ENCODE measurements around the gene RRP1.

- TF ChIP-seq, protein P1, sequence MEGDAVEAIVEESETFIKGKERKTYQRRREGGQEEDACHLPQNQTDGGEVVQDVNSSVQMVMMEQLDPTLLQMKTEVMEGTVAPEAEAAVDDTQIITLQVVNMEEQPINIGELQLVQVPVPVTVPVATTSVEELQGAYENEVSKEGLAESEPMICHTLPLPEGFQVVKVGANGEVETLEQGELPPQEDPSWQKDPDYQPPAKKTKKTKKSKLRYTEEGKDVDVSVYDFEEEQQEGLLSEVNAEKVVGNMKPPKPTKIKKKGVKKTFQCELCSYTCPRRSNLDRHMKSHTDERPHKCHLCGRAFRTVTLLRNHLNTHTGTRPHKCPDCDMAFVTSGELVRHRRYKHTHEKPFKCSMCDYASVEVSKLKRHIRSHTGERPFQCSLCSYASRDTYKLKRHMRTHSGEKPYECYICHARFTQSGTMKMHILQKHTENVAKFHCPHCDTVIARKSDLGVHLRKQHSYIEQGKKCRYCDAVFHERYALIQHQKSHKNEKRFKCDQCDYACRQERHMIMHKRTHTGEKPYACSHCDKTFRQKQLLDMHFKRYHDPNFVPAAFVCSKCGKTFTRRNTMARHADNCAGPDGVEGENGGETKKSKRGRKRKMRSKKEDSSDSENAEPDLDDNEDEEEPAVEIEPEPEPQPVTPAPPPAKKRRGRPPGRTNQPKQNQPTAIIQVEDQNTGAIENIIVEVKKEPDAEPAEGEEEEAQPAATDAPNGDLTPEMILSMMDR (IDR thresholded peaks at IDR 0.05) = no peak
- no peak for TF ChIP-seq POLR2A (IDR thresholded peaks at IDR 0.05)
These were observed 4.9 kb downstream of the RRP1 start for GRCh38 chr21:43794311-43794710.

Measured in body of pancreas (tissue), 4 donors.